ENCODE data around the gene DHRS1.

Gene DHRS1

GRCh38 chr14:24266344-24267244 is 33.0 kb downstream of the DHRS1 start:
- H3K9me3 ChIP-seq (replicated peaks; ENCODE audit: low read length): no peaks in the 10 kb centered on the region
- H3K9ac ChIP-seq (ENCODE audit: low read depth, low read length): no peak overlapping the region
- no peaks in the 10 kb centered on the region for H3K27me3 ChIP-seq (ENCODE audit: control insufficient read depth, insufficient read depth, low read length)
- peaks cover 28% of the 10 kb centered on the region for H3K36me3 ChIP-seq (ENCODE audit: insufficient read depth, low read length)
- H3K4me1 ChIP-seq (ENCODE audit: control insufficient read depth, insufficient read depth, low read length): peaks cover 5% of the 10 kb centered on the region
- H3K4me3 ChIP-seq (ENCODE audit: low read length): no peak overlapping the region
- H3K4me2 ChIP-seq (ENCODE audit: low read length): no peak overlapping the region

GRCh38 chr14:24264298-24264697 is 35.3 kb downstream of the DHRS1 start:
- Histone ChIP-seq H3K4me2 (ENCODE audit: low read length) (no peak overlapping the region), H3K9ac (ENCODE audit: low read depth, low read length) (no peak overlapping the region), H3K27me3 (ENCODE audit: control insufficient read depth, insufficient read depth, low read length) (no peaks in the 10 kb centered on the region), H3K4me3 (ENCODE audit: low read length) (no peak overlapping the region), H3K4me1 (ENCODE audit: control insufficient read depth, insufficient read depth, low read length) (peaks cover 3% of the 10 kb centered on the region), H3K36me3 (ENCODE audit: insufficient read depth, low read length) (peaks cover 28% of the 10 kb centered on the region), H3K9me3 (replicated peaks; ENCODE audit: low read length) (no peaks in the 10 kb centered on the region)

- H3K4me1 ChIP-seq (ENCODE audit: control insufficient read depth, insufficient read depth, low read length): peaks cover 7% of the 10 kb centered on the region
- no peaks in the 10 kb centered on the region for H3K27me3 ChIP-seq (ENCODE audit: control insufficient read depth, insufficient read depth, low read length)
- H3K9ac ChIP-seq (ENCODE audit: low read depth, low read length): no peak overlapping the region
- no peak overlapping the region for H3K4me2 ChIP-seq (ENCODE audit: low read length)
- peaks cover 27% of the 10 kb centered on the region for H3K36me3 ChIP-seq (ENCODE audit: insufficient read depth, low read length)
- no peaks in the 10 kb centered on the region for H3K9me3 ChIP-seq (replicated peaks; ENCODE audit: low read length)
- no peak overlapping the region for H3K4me3 ChIP-seq (ENCODE audit: low read length)
Measured at GRCh38 chr14:24263848-24264247, 35.7 kb downstream of the DHRS1 start.

GRCh38 chr14:24262821-24263733 is 36.5 kb downstream of the DHRS1 start, which contains the start of gene TGM1:
TGM1 (minus strand) TSS chr14:24263177; CDS start chr14:24262352, 825 bp downstream.
- Histone ChIP-seq H3K9me3 (replicated peaks; ENCODE audit: low read length) (no peaks in the 10 kb centered on the region), H3K4me2 (ENCODE audit: low read length) (no peak within 1 kb of the TSS), H3K4me1 (ENCODE audit: control insufficient read depth, insufficient read depth, low read length) (peaks cover 8% of the 10 kb centered on the region), H3K4me3 (ENCODE audit: low read length) (no peak within 1 kb of the TSS), H3K9ac (ENCODE audit: low read depth, low read length) (no peak within 1 kb of the TSS), H3K36me3 (ENCODE audit: insufficient read depth, low read length) (peaks cover 22% of the 10 kb centered on the region), H3K27me3 (ENCODE audit: control insufficient read depth, insufficient read depth, low read length) (no peaks in the 10 kb centered on the region)

- Histone ChIP-seq H3K9me3 (replicated peaks; ENCODE audit: low read length) (no peaks in the 10 kb centered on the region), H3K4me2 (ENCODE audit: low read length) (no peak overlapping the region), H3K4me1 (ENCODE audit: control insufficient read depth, insufficient read depth, low read length) (peaks cover 8% of the 10 kb centered on the region), H3K4me3 (ENCODE audit: low read length) (no peak overlapping the region), H3K27me3 (ENCODE audit: control insufficient read depth, insufficient read depth, low read length) (no peaks in the 10 kb centered on the region), H3K36me3 (ENCODE audit: insufficient read depth, low read length) (peaks cover 14% of the 10 kb centered on the region), H3K9ac (ENCODE audit: low read depth, low read length) (no peak overlapping the region)
Measured at GRCh38 chr14:24261969-24262327, 37.6 kb downstream of the DHRS1 start.

- no peak overlapping the region for H3K9ac ChIP-seq (ENCODE audit: low read depth, low read length)
- no peak overlapping the region for H3K4me3 ChIP-seq (ENCODE audit: low read length)
- no peaks in the 10 kb centered on the region for H3K27me3 ChIP-seq (ENCODE audit: control insufficient read depth, insufficient read depth, low read length)
- H3K9me3 ChIP-seq (replicated peaks; ENCODE audit: low read length): no peaks in the 10 kb centered on the region
- H3K36me3 ChIP-seq (ENCODE audit: insufficient read depth, low read length): peaks cover 12% of the 10 kb centered on the region
- no peak overlapping the region for H3K4me2 ChIP-seq (ENCODE audit: low read length)
- H3K4me1 ChIP-seq (ENCODE audit: control insufficient read depth, insufficient read depth, low read length): peaks cover 8% of the 10 kb centered on the region
Measured at GRCh38 chr14:24261256-24261968, 38.2 kb downstream of the DHRS1 start.

- Histone ChIP-seq H3K27me3 (ENCODE audit: control insufficient read depth, insufficient read depth, low read length) (no peaks in the 10 kb centered on the region), H3K4me3 (ENCODE audit: low read length) (no peak overlapping the region), H3K4me1 (ENCODE audit: control insufficient read depth, insufficient read depth, low read length) (peaks cover 8% of the 10 kb centered on the region), H3K4me2 (ENCODE audit: low read length) (no peak overlapping the region), H3K9me3 (replicated peaks; ENCODE audit: low read length) (no peaks in the 10 kb centered on the region), H3K36me3 (ENCODE audit: insufficient read depth, low read length) (peaks cover 6% of the 10 kb centered on the region), H3K9ac (ENCODE audit: low read depth, low read length) (no peak overlapping the region)
Measured at GRCh38 chr14:24260780-24261157, 38.8 kb downstream of the DHRS1 start.

GRCh38 chr14:24260026-24260779 is 39.4 kb downstream of the DHRS1 start:
- Histone ChIP-seq H3K36me3 (ENCODE audit: insufficient read depth, low read length) (peaks cover 2% of the 10 kb centered on the region), H3K27me3 (ENCODE audit: control insufficient read depth, insufficient read depth, low read length) (no peaks in the 10 kb centered on the region), H3K9ac (ENCODE audit: low read depth, low read length) (no peak overlapping the region), H3K4me2 (ENCODE audit: low read length) (no peak overlapping the region), H3K4me3 (ENCODE audit: low read length) (no peak overlapping the region), H3K4me1 (ENCODE audit: control insufficient read depth, insufficient read depth, low read length) (peaks cover 8% of the 10 kb centered on the region), H3K9me3 (replicated peaks; ENCODE audit: low read length) (no peaks in the 10 kb centered on the region)

GRCh38 chr14:24259282-24260025 is 40.1 kb downstream of the DHRS1 start:
- Histone ChIP-seq H3K4me2 (ENCODE audit: low read length) (no peak overlapping the region), H3K4me3 (ENCODE audit: low read length) (no peak overlapping the region), H3K4me1 (ENCODE audit: control insufficient read depth, insufficient read depth, low read length) (peaks cover 8% of the 10 kb centered on the region), H3K9me3 (replicated peaks; ENCODE audit: low read length) (no peaks in the 10 kb centered on the region), H3K36me3 (ENCODE audit: insufficient read depth, low read length) (no peaks in the 10 kb centered on the region), H3K9ac (ENCODE audit: low read depth, low read length) (no peak overlapping the region), H3K27me3 (ENCODE audit: control insufficient read depth, insufficient read depth, low read length) (no peaks in the 10 kb centered on the region)

GRCh38 chr14:24258548-24259265 is 40.9 kb downstream of the DHRS1 start:
- no peak overlapping the region for H3K4me3 ChIP-seq (ENCODE audit: low read length)
- no peaks in the 10 kb centered on the region for H3K27me3 ChIP-seq (ENCODE audit: control insufficient read depth, insufficient read depth, low read length)
- no peak overlapping the region for H3K9ac ChIP-seq (ENCODE audit: low read depth, low read length)
- H3K4me2 ChIP-seq (ENCODE audit: low read length): no peak overlapping the region
- H3K4me1 ChIP-seq (ENCODE audit: control insufficient read depth, insufficient read depth, low read length): peaks cover 8% of the 10 kb centered on the region
- H3K36me3 ChIP-seq (ENCODE audit: insufficient read depth, low read length): no peaks in the 10 kb centered on the region
- H3K9me3 ChIP-seq (replicated peaks; ENCODE audit: low read length): no peaks in the 10 kb centered on the region

Measured in skeletal muscle satellite cell (primary cell).